Measurements from ENCODE around the gene CEP63. TPM values are rescaled to one million over a fixed set of nuclear protein-coding genes. Genes with fewer than 3 reads are reported as not detected.

The CEP63 gene
- total RNA-seq, 1 donor from 2014 or later: 16.8 TPM

DNA sequence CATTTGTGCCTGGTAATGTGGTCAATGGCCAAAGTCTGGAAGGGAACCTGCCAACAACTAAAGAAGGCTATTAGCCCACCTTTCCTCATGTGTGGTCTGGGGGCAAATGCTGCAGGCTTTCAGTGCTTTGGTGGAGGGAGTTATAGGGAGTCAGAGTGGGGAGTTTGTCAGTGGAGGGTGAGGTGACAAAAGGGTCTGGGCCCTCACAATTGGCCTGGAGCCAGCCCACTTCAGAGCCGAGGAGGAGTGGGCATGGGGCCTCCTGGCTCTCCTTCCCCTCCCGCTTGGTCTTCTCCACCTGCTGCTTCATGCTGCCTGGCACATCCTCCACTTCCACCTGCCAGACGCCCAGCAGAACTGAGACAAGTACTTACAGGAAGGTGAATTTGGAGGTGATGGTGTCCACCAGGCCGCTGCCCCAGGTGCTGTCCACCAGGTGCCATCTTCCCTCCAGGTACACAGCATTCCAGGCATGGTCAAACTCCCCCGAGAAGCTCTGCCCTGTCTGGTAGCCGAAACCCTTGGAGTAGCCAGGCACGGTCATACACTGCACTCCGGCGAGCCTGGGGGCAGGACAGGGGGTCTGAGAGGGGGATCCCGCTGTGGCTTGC, 124.1 kb downstream of the CEP63 start:
- peaks cover 2% of the 10 kb centered on the region for H3K27me3 Mint-ChIP-seq (ENCODE audit: unreplicated experiment)
- TF ChIP-seq, protein P1, sequence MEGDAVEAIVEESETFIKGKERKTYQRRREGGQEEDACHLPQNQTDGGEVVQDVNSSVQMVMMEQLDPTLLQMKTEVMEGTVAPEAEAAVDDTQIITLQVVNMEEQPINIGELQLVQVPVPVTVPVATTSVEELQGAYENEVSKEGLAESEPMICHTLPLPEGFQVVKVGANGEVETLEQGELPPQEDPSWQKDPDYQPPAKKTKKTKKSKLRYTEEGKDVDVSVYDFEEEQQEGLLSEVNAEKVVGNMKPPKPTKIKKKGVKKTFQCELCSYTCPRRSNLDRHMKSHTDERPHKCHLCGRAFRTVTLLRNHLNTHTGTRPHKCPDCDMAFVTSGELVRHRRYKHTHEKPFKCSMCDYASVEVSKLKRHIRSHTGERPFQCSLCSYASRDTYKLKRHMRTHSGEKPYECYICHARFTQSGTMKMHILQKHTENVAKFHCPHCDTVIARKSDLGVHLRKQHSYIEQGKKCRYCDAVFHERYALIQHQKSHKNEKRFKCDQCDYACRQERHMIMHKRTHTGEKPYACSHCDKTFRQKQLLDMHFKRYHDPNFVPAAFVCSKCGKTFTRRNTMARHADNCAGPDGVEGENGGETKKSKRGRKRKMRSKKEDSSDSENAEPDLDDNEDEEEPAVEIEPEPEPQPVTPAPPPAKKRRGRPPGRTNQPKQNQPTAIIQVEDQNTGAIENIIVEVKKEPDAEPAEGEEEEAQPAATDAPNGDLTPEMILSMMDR (IDR thresholded peaks at IDR 0.05; ENCODE audit: unreplicated experiment): no peak
- DNase-seq (ENCODE audit: low spot score): no peak

GRCh38 chr3:134610432-134611385, 124.9 kb downstream of the CEP63 start:
- TF ChIP-seq, protein P1 (IDR thresholded peaks at IDR 0.05; ENCODE audit: unreplicated experiment): no peak
- Mint-ChIP-seq H3K27ac (ENCODE audit: unreplicated experiment) (no peak overlapping the region), H3K27me3 (ENCODE audit: unreplicated experiment) (peaks cover 2% of the 10 kb centered on the region), H3K4me1 (ENCODE audit: unreplicated experiment) (peaks cover 25% of the 10 kb centered on the region), H3K36me3 (ENCODE audit: low read depth, unreplicated experiment) (no peaks in the 10 kb centered on the region), H3K9me3 (ENCODE audit: unreplicated experiment) (no peaks in the 10 kb centered on the region), H3K4me3 (ENCODE audit: unreplicated experiment) (no peak overlapping the region)
- no peak for DNase-seq (ENCODE audit: low spot score)

More for the DNA sequence above, 124.1 kb downstream of the CEP63 start:
- no peaks in the 10 kb centered on the region for H3K9me3 Mint-ChIP-seq (ENCODE audit: unreplicated experiment)
- no peak overlapping the region for H3K4me3 Mint-ChIP-seq (ENCODE audit: unreplicated experiment)
- no peak overlapping the region for H3K27ac Mint-ChIP-seq (ENCODE audit: unreplicated experiment)
- no peaks in the 10 kb centered on the region for H3K36me3 Mint-ChIP-seq (ENCODE audit: low read depth, unreplicated experiment)
- peaks cover 26% of the 10 kb centered on the region for H3K4me1 Mint-ChIP-seq (ENCODE audit: unreplicated experiment)

- H3K27me3 Mint-ChIP-seq (ENCODE audit: unreplicated experiment): peaks cover 2% of the 10 kb centered on the region
Measured at GRCh38 chr3:134611516-134611915, 125.7 kb downstream of the CEP63 start.

DNA sequence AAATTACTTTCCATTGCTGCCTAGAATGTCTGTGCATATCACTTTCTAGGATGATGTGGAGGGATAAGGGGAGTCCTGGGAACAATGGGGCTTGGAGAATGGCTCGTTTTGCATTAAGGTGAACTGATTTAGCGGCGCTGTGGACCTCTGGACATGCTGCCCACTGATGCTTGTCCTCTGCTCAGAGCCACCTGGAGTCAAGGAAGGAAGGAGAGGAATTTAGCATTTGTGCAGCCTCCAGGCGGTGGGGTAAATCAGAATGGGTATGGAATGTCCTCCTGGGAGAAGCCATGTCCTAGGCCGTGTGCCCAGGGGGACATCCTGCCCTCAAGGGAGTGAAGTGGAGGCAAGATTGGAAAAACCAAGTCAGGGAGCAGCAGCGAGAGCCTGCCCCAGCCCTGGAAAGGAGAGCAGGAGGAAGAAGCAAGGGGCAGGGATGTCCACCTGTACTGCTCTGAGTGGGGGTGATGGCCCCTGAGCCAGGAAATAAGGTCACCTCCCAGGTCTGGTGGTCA, 127.2 kb downstream of the CEP63 start:
- Mint-ChIP-seq H3K27me3 (ENCODE audit: unreplicated experiment) (peaks cover 4% of the 10 kb centered on the region), H3K9me3 (ENCODE audit: unreplicated experiment) (no peaks in the 10 kb centered on the region), H3K4me3 (ENCODE audit: unreplicated experiment) (no peak overlapping the region), H3K27ac (ENCODE audit: unreplicated experiment) (no peak overlapping the region), H3K36me3 (ENCODE audit: low read depth, unreplicated experiment) (no peaks in the 10 kb centered on the region), H3K4me1 (ENCODE audit: unreplicated experiment) (peaks cover 14% of the 10 kb centered on the region)
- no peak for DNase-seq (ENCODE audit: low spot score)
- TF ChIP-seq, protein P1 (IDR thresholded peaks at IDR 0.05; ENCODE audit: unreplicated experiment): no peak

More at GRCh38 chr3:134611516-134611915, 125.7 kb downstream of the CEP63 start:
- Mint-ChIP-seq H3K36me3 (ENCODE audit: low read depth, unreplicated experiment) (no peaks in the 10 kb centered on the region), H3K9me3 (ENCODE audit: unreplicated experiment) (no peaks in the 10 kb centered on the region), H3K4me3 (ENCODE audit: unreplicated experiment) (no peak overlapping the region), H3K27ac (ENCODE audit: unreplicated experiment) (no peak overlapping the region), H3K4me1 (ENCODE audit: unreplicated experiment) (peaks cover 20% of the 10 kb centered on the region)
- no peak for DNase-seq (ENCODE audit: low spot score)
- TF ChIP-seq, protein P1 (IDR thresholded peaks at IDR 0.05; ENCODE audit: unreplicated experiment): no peak
